IMR-90 (cell line): Measurements from ENCODE around the gene ANKRD33B.

Experiments
- CEBPB ChIP-seq: IDR thresholded peaks from 2 replicates; pipeline ENCODE4 v1.6.1; 2012; ENCODE audit warnings: low read depth, low read length, improper control_type of control experiment
- MXI1 ChIP-seq: IDR thresholded peaks from 2 replicates; pipeline ENCODE4 v1.6.1; 2012; ENCODE audit warnings: low read depth, mild to moderate bottlenecking, low read length, moderate library complexity, borderline replicate concordance
- NFE2L2 ChIP-seq: fragments of 150-350 bp; IDR thresholded peaks from 2 replicates; pipeline ENCODE4 v1.6.1; 2016; ENCODE audit warnings: low read depth, mild to moderate bottlenecking, low read length
- POLR2A ChIP-seq: IDR thresholded peaks from 2 replicates; pipeline ENCODE4 v1.6.1; 2012; ENCODE audit warnings: mild to moderate bottlenecking, low read depth, low read length
- TF ChIP-seq, protein P1 (sequence below): conservative IDR thresholded peaks from 2 replicates; pipeline ENCODE4 v1.5.1; 2012; ENCODE audit warnings: mild to moderate bottlenecking, low read depth, low read length, improper control_type of control experiment
- TF ChIP-seq, protein P2 (sequence below): fragments of 150-350 bp; IDR thresholded peaks from 2 replicates; pipeline ENCODE4 v1.6.1; 2017; ENCODE audit warnings: mild to moderate bottlenecking, antibody characterized with exemption, low read length, low read depth

GRCh38 chr5:10674096-10674495, 110.2 kb downstream of the ANKRD33B start:
- TF ChIP-seq, protein P1, sequence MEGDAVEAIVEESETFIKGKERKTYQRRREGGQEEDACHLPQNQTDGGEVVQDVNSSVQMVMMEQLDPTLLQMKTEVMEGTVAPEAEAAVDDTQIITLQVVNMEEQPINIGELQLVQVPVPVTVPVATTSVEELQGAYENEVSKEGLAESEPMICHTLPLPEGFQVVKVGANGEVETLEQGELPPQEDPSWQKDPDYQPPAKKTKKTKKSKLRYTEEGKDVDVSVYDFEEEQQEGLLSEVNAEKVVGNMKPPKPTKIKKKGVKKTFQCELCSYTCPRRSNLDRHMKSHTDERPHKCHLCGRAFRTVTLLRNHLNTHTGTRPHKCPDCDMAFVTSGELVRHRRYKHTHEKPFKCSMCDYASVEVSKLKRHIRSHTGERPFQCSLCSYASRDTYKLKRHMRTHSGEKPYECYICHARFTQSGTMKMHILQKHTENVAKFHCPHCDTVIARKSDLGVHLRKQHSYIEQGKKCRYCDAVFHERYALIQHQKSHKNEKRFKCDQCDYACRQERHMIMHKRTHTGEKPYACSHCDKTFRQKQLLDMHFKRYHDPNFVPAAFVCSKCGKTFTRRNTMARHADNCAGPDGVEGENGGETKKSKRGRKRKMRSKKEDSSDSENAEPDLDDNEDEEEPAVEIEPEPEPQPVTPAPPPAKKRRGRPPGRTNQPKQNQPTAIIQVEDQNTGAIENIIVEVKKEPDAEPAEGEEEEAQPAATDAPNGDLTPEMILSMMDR: no peak
- no peak for TF ChIP-seq CEBPB
- no peak for TF ChIP-seq POLR2A
- TF ChIP-seq NFE2L2: no peak
- TF ChIP-seq, protein P2, sequence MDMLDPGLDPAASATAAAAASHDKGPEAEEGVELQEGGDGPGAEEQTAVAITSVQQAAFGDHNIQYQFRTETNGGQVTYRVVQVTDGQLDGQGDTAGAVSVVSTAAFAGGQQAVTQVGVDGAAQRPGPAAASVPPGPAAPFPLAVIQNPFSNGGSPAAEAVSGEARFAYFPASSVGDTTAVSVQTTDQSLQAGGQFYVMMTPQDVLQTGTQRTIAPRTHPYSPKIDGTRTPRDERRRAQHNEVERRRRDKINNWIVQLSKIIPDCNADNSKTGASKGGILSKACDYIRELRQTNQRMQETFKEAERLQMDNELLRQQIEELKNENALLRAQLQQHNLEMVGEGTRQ: no peak
- TF ChIP-seq MXI1: no peak
